ENCODE data around the gene ANXA11. TPM values are rescaled to one million over a fixed set of nuclear protein-coding genes. Genes with fewer than 3 reads are reported as not detected.

ANXA11 gene
- total and polyA plus RNA-seq, 2 of the 4 experiments (the other 2 are of a cell fraction), result 39.4 to 109 TPM

GRCh38 chr10:80176526-80176925, 28.8 kb downstream of the ANXA11 start:
- Histone ChIP-seq H3K18ac (ENCODE audit: low read depth, low read length) (no peak overlapping the region), H3K4ac (ENCODE audit: low read depth, low read length) (no peak overlapping the region), H3K27me3 (ENCODE audit: control insufficient read depth, insufficient read depth, low read length) (no peaks in the 10 kb centered on the region), H3K14ac (replicated peaks; ENCODE audit: low read depth, low read length) (no peak overlapping the region), H4K91ac (ENCODE audit: insufficient read depth, low read depth, low read length) (no peak overlapping the region), H3K4me3 (ENCODE audit: insufficient read depth, low read depth, low read length) (no peak overlapping the region), H2AK9ac (replicated peaks; ENCODE audit: low read depth, low read length, poor library complexity) (no peak overlapping the region), H3K9ac (ENCODE audit: low read depth, low read length) (no peak overlapping the region), H3K27ac (ENCODE audit: insufficient read depth, low read length) (no peak overlapping the region), H4K20me1 (ENCODE audit: insufficient read depth, low read length) (peaks cover 71% of the 10 kb centered on the region), H2BK5ac (ENCODE audit: low read depth, low read length, poor library complexity, severe bottlenecking) (no peak overlapping the region), H2AK5ac (ENCODE audit: low read depth, low read length) (no peak overlapping the region), H4K8ac (ENCODE audit: low read depth in 2 of 2, low read length in 2 of 2) (no peak overlapping the region), H3K9me3 (ENCODE audit: control insufficient read depth, insufficient read depth, low read length) (no peaks in the 10 kb centered on the region), H2BK20ac (ENCODE audit: low read depth, low read length) (no peak overlapping the region), H3K56ac (ENCODE audit: extremely low read depth, insufficient read depth, low read length) (no peak overlapping the region), H3K9me1 (ENCODE audit: insufficient read depth, low read length) (peaks cover 38% of the 10 kb centered on the region), H2BK15ac (ENCODE audit: low read depth, low read length) (no peak overlapping the region), H3K79me1 (ENCODE audit: low read depth in 1 of 2, low read length in 2 of 2) (peaks cover 60 to 92% of the 10 kb centered on the region in 2 experiments), H3K4me1 (ENCODE audit: control insufficient read depth, insufficient read depth, low read length) (peaks cover 14% of the 10 kb centered on the region), H3K4me2 (ENCODE audit: low read depth, low read length) (no peak overlapping the region), H4K5ac (ENCODE audit: low read depth, low read length) (no peak overlapping the region), H2BK120ac (ENCODE audit: low read depth, low read length) (no peak overlapping the region), H3K23ac (ENCODE audit: low read depth, low read length) (no peak overlapping the region), H2AFZ (replicated peaks; ENCODE audit: low read length, poor library complexity) (no peak overlapping the region), H3K36me3 (ENCODE audit: control insufficient read depth, insufficient read depth, low read length) (peaks cover 25% of the 10 kb centered on the region)
- ATAC-seq (ENCODE audit: low read depth) (no peak), DNase-seq (no peak)
- in situ Hi-C loops (cut with MboI; ENCODE audit: low sequenced_read_pairs), result no loop called here
- CTCF ChIA-PET, result no interaction called here
- POLR2A ChIA-PET (ENCODE audit: unreplicated experiment), result no interaction called here
- intact Hi-C loops (cut with micrococcal nuclease), result no loop called here
- TF ChIP-seq, protein P1, sequence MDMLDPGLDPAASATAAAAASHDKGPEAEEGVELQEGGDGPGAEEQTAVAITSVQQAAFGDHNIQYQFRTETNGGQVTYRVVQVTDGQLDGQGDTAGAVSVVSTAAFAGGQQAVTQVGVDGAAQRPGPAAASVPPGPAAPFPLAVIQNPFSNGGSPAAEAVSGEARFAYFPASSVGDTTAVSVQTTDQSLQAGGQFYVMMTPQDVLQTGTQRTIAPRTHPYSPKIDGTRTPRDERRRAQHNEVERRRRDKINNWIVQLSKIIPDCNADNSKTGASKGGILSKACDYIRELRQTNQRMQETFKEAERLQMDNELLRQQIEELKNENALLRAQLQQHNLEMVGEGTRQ (IDR thresholded peaks at IDR 0.05; ENCODE audit: low read depth, low read length), result no peak
- TF ChIP-seq RFX5 (IDR thresholded peaks at IDR 0.05; ENCODE audit: low read depth, low read length), result no peak
- no peak for TF ChIP-seq MAFK (IDR thresholded peaks at IDR 0.05; ENCODE audit: low read depth, low read length)
- TF ChIP-seq ELK1 (IDR thresholded peaks at IDR 0.05; ENCODE audit: borderline replicate concordance, low read depth, low read length), result no peak
- WGBS, 2 experiments (ENCODE audit: extremely low coverage in 2 of 2, insufficient read length in 1 of 2), result 88% methylated on average over 1 of the region's 6 CpGs; no CpG with 5 or more reads in 1 of the 2 experiments
- dilution Hi-C loops (cut with HindIII; ENCODE audit: low sequenced_read_pairs, unreplicated experiment), result no loop called here
- BruUV-seq (replicated peaks), result no TSS peak
